ENCODE measurements around the gene ATXN7L1. TPM values are rescaled to one million over a fixed set of nuclear protein-coding genes. Genes with fewer than 3 reads are reported as not detected.

The ATXN7L1 gene
- total RNA-seq, 1 experiment from 2014 or later, result 24.3 TPM

- no peak for DNase-seq
- Histone ChIP-seq H3K23me2 (ENCODE audit: insufficient read length, low read depth, low read length, poor library complexity, severe bottlenecking) (no peaks in the 10 kb centered on the region), H3K79me2 (ENCODE audit: insufficient read depth, low read length) (no peaks in the 10 kb centered on the region; the same call in 1 of the 2 replicates), H3T11ph (ENCODE audit: low read length) (no peak overlapping the region), H2BK15ac (ENCODE audit: low read depth, low read length) (no peak overlapping the region), H3K56ac (ENCODE audit: insufficient read length, low read depth, low read length) (no peak overlapping the region), H4K91ac (ENCODE audit: insufficient read length, low read depth, low read length) (no peak overlapping the region), H3K9me3 (ENCODE audit: control insufficient read depth, low read depth, low read length) (no peaks in the 10 kb centered on the region), H3K4ac (ENCODE audit: low read depth, low read length) (no peak overlapping the region), H3K27ac (ENCODE audit: insufficient read length, low read depth, low read length) (no peak overlapping the region), H2AFZ (ENCODE audit: low read length) (no peak overlapping the region), H3K14ac (ENCODE audit: insufficient read depth, low read length) (no peak overlapping the region), H2BK12ac (ENCODE audit: insufficient read length, low read depth, low read length) (no peak overlapping the region), H4K20me1 (ENCODE audit: control insufficient read depth, insufficient read depth, insufficient read length) (no peaks in the 10 kb centered on the region), H3K4me1 (ENCODE audit: insufficient read depth, low read length) (peaks cover 7% of the 10 kb centered on the region; the same call in 1 of the 2 replicates), H3K79me1 (ENCODE audit: insufficient read depth, low read depth, low read length, poor library complexity, severe bottlenecking) (no peaks in the 10 kb centered on the region), H4K8ac (replicated peaks; ENCODE audit: insufficient read length, low read depth, low read length) (no peak overlapping the region), H3K23ac (ENCODE audit: insufficient read length, low read depth, low read length) (no peak overlapping the region), H2AK5ac (ENCODE audit: insufficient read length, low read length) (no peak overlapping the region), H3K4me2 (ENCODE audit: insufficient read depth, insufficient read length, low read length) (no peak overlapping the region), H2BK20ac (ENCODE audit: low read depth, low read length, poor library complexity, severe bottlenecking) (no peak overlapping the region), H3K27me3 (ENCODE audit: insufficient read depth, low read length) (no peaks in the 10 kb centered on the region), H3K9ac (ENCODE audit: extremely low read depth, insufficient read length, low read length) (no peak overlapping the region), H3K18ac (ENCODE audit: insufficient read length, low read depth, low read length) (no peak overlapping the region), H2BK5ac (ENCODE audit: insufficient read length, low read length) (no peak overlapping the region), H2BK120ac (ENCODE audit: low read depth, low read length, poor library complexity, severe bottlenecking) (no peak overlapping the region), H4K5ac (ENCODE audit: insufficient read length, low read depth, low read length) (no peak overlapping the region)
- Mint-ChIP-seq H3K27ac (no peak overlapping the region), H3K36me3 (ENCODE audit: insufficient read depth in 1 of 3, low read depth in 3 of 3) (peaks cover 0 to 2% (median 0%) of the 10 kb centered on the region in 3 experiments; a peak in 2 of 7 replicates), H3K4me3 (no peak overlapping the region), H3K9me3 (no peaks in the 10 kb centered on the region), H3K27me3 (ENCODE audit: low read depth) (no peaks in the 10 kb centered on the region; the same call in 1 of the 2 replicates), H3K4me1 (peaks cover 57 to 59% of the 10 kb centered on the region in 2 experiments)
- TF ChIP-seq CTCF (conservative IDR thresholded peaks at IDR 0.05), result no peak
- no CpG with 5 or more reads among the region's 6 CpGs for WGBS (ENCODE audit: extremely low coverage, insufficient read length, low lambda C conversion rate)
These were observed 75.4 kb downstream of the ATXN7L1 start for GRCh38 chr7:105800849-105801534.
